CD4-positive, alpha-beta T cell (primary cell): Measurements from ENCODE around the gene IL7R. TPM values are rescaled to one million over a fixed set of nuclear protein-coding genes. Genes with fewer than 3 reads are reported as not detected.

Source experiments
- ATAC-seq: fragments of 200-7000 bp; cut with Tn5 transposase; one replicate; pipeline ENCODE4 v1.10.0; 2022; ENCODE audit warnings: mild to moderate bottlenecking; ENCODE audit not compliant: poor library complexity
- CTCF ChIA-PET: fragments of 350-600 bp; sonication (Branson Sonifier 250); formaldehyde crosslinking; loops from one replicate; lab custom pipeline; 2021; ENCODE audit warnings: antibody characterized with exemption, inconsistent platforms; lab: Charles Lee
- POLR2A ChIA-PET: fragments of 350-600 bp; sonication (Branson Sonifier 250); formaldehyde crosslinking; loops from one replicate; lab custom pipeline; 2021; ENCODE audit warnings: antibody characterized with exemption, inconsistent platforms; lab: Charles Lee
- DNase-seq, 14 experiments: peaks; one replicate each; pipeline ENCODE4 v3.0.0-alpha.2; 2013 to 2020; ENCODE audit warnings: mixed read lengths in 2 of 14
- H3K27ac ChIP-seq, 2 donors: one replicate each; pipeline versions ENCODE4 v1.5.1 to v1.7.0; 2013; ENCODE audit warnings: low read length in 2 of 2, low read depth in 1 of 2, mild to moderate bottlenecking in 1 of 2
- H3K27me3 ChIP-seq, 2 experiments: 1 replicate in 1 of 2; 2 replicates in 1 of 2; pipeline versions ENCODE4 v1.6.1 to v1.7.0; 2013; ENCODE audit warnings: low read length in 2 of 2, control low read depth in 1 of 2, mild to moderate bottlenecking in 1 of 2, moderate library complexity in 1 of 2; ENCODE audit not compliant: insufficient read depth in 2 of 2, control insufficient read depth in 1 of 2
- H3K36me3 ChIP-seq: one replicate; pipeline ENCODE4 v1.6.1; 2013; ENCODE audit warnings: low read length, control low read depth; ENCODE audit not compliant: insufficient read depth
- H3K4me1 ChIP-seq: one replicate; pipeline ENCODE4 v1.6.1; 2013; ENCODE audit warnings: low read length, control low read depth; ENCODE audit not compliant: insufficient read depth
- H3K4me3 ChIP-seq: one replicate; pipeline ENCODE4 v1.5.1; 2013; ENCODE audit warnings: mild to moderate bottlenecking, low read length, moderate library complexity
- H3K9me3 ChIP-seq, 2 experiments: 1 replicate in 1 of 2; 2 replicates in 1 of 2; pipeline versions ENCODE4 v1.6.1 to v1.7.0; 2013; ENCODE audit warnings: low read length in 2 of 2, mild to moderate bottlenecking in 2 of 2, control low read depth in 1 of 2, moderate library complexity in 1 of 2; ENCODE audit not compliant: control insufficient read depth in 1 of 2, insufficient read depth in 1 of 2
- H3K27ac Mint-ChIP-seq: one replicate; pipeline ENCODE4 v1.8.0; 2020; ENCODE audit warnings: mixed read lengths
- H3K27me3 Mint-ChIP-seq: one replicate; pipeline ENCODE4 v1.8.0; 2021; ENCODE audit warnings: mixed read lengths
- H3K36me3 Mint-ChIP-seq: one replicate; pipeline ENCODE4 v1.8.0; 2021; ENCODE audit warnings: low read depth, mixed read lengths
- H3K4me1 Mint-ChIP-seq: one replicate; pipeline ENCODE4 v1.8.0; 2021; ENCODE audit warnings: low read depth, mixed read lengths
- H3K4me3 Mint-ChIP-seq: one replicate; pipeline ENCODE4 v1.8.0; 2020; ENCODE audit warnings: mild to moderate bottlenecking, mixed read lengths
- H3K9me3 Mint-ChIP-seq: one replicate; pipeline ENCODE4 v1.8.0; 2020; ENCODE audit warnings: mixed read lengths
- CTCF ChIP-seq: fragments of 200-600 bp; IDR thresholded peaks from one replicate; pipeline ENCODE4 v1.8.0; 2022; ENCODE audit warnings: antibody characterized with exemption, mild to moderate bottlenecking
- intact Hi-C, 2 experiments: fragments of 100-400 bp; cut with DNase I in 1 of 2; cut with micrococcal nuclease in 1 of 2; formaldehyde crosslinking; loops; one replicate each; pipeline versions ENCODE4 v1.15.1 to v1.9.0; 2023 to 2025; cut with DNase I, micrococcal nuclease
- total RNA-seq, 174 experiments: library from RNA in 2 of 174; stranded (reverse) in 2 of 174; gene quantifications; one replicate each; pipeline ENCODE4 v1.2.3 and lab custom pipeline; 2021 to 2026

Gene IL7R
- total RNA-seq, 2 experiments from 2014 or later = 623 to 638 TPM

- Histone ChIP-seq H3K9me3 (no peaks in the 10 kb centered on the region), H3K4me1 (peaks cover 52% of the 10 kb centered on the region), H3K4me3 (no peak overlapping the region), H3K27me3 (no peaks in the 10 kb centered on the region), H3K27ac (peak overlapping the region; percentile 1 to 34), H3K36me3 (peaks cover 98% of the 10 kb centered on the region)
- Mint-ChIP-seq H3K9me3 (peaks cover 9% of the 10 kb centered on the region), H3K27me3 (no peaks in the 10 kb centered on the region), H3K4me1 (peaks cover 96% of the 10 kb centered on the region), H3K27ac (peak overlapping the region; percentile 99), H3K36me3 (peaks cover 100% of the 10 kb centered on the region), H3K4me3 (peak overlapping the region; percentile 31)
- ChIA-PET CTCF (interaction anchor here (0.9 to 1.6 kb wide), 4 partner anchors 20 to 253 kb away, joined by 3 read pairs; no protein-coding TSS in a partner anchor), POLR2A (interaction anchor here (0.9 to 9.8 kb wide), 19 partner anchors 11 to 218 kb away, joined by 3 to 278 read pairs (median 4); partner anchors contain the start of gene IL7R)
- DNase-seq (no peak), ATAC-seq (peak; percentile 16)
- intact Hi-C loops = no loop called here
- TF ChIP-seq CTCF = no peak
These were observed 13.1 kb downstream of the IL7R start for GRCh38 chr5:35869685-35870277.

- no peak for ATAC-seq
- peak overlapping the region; percentile 99 for H3K27ac Mint-ChIP-seq
- H3K4me1 Mint-ChIP-seq = peaks cover 96% of the 10 kb centered on the region
- H3K4me3 Mint-ChIP-seq = no peak overlapping the region
- Histone ChIP-seq H3K27ac (no peak overlapping the region), H3K27me3 (no peaks in the 10 kb centered on the region), H3K9me3 (no peaks in the 10 kb centered on the region), H3K36me3 (peaks cover 98% of the 10 kb centered on the region), H3K4me3 (no peak overlapping the region), H3K4me1 (peaks cover 54% of the 10 kb centered on the region)
- TF ChIP-seq CTCF = no peak
- peaks cover 9% of the 10 kb centered on the region for H3K9me3 Mint-ChIP-seq
- intact Hi-C loops = no loop called here
- H3K36me3 Mint-ChIP-seq = peaks cover 100% of the 10 kb centered on the region
- ChIA-PET CTCF (interaction anchor here (0.9 to 1.6 kb wide), 4 partner anchors 19 to 254 kb away, joined by 3 read pairs; no protein-coding TSS in a partner anchor), POLR2A (interaction anchor here (0.8 to 9.8 kb wide), 16 partner anchors 11 to 224 kb away, joined by 3 to 278 read pairs (median 4); partner anchors contain the start of gene IL7R)
- H3K27me3 Mint-ChIP-seq = no peaks in the 10 kb centered on the region
- no peak for DNase-seq
These were observed 13.9 kb downstream of the IL7R start for GRCh38 chr5:35870605-35871004.

- H3K36me3 Mint-ChIP-seq = peaks cover 93% of the 10 kb centered on the region
- Histone ChIP-seq H3K4me1 (peaks cover 47% of the 10 kb centered on the region), H3K4me3 (no peak overlapping the region), H3K9me3 (peaks cover 0 to 5% of the 10 kb centered on the region in 2 experiments), H3K27me3 (no peaks in the 10 kb centered on the region), H3K27ac (peak overlapping the region in 1 of 2 donors; percentile 36), H3K36me3 (peaks cover 83% of the 10 kb centered on the region)
- DNase-seq (no peak), ATAC-seq (no peak)
- ChIA-PET POLR2A (interaction anchor here (0.7 to 9.8 kb wide), 9 partner anchors 9 to 163 kb away, joined by 3 to 278 read pairs (median 7); partner anchors contain the start of gene IL7R), CTCF (no interaction called here)
- peaks cover 95% of the 10 kb centered on the region for H3K4me1 Mint-ChIP-seq
- H3K27ac Mint-ChIP-seq = peak overlapping the region; percentile 85
- peaks cover 12% of the 10 kb centered on the region for H3K9me3 Mint-ChIP-seq
- intact Hi-C loops = no loop called here
- H3K27me3 Mint-ChIP-seq = no peaks in the 10 kb centered on the region
- TF ChIP-seq CTCF = no peak
- H3K4me3 Mint-ChIP-seq = peak overlapping the region; percentile 17
These were observed 19.8 kb downstream of the IL7R start for GRCh38 chr5:35876454-35876853.
